HCT116 (cell line): ENCODE data around the gene LPO. TPM values are rescaled to one million over a fixed set of nuclear protein-coding genes. Genes with fewer than 3 reads are reported as not detected.

ENCODE experiments used
- ATAC-seq: fragments of 200-7000 bp; cut with Tn5 transposase; 2 replicates; pipeline ENCODE4 v1.9.1; 2020; ENCODE audit warnings: mild to moderate bottlenecking, moderate library complexity
- BruUV-seq: library from RNA; stranded (reverse); fragments of 400-500 nt; replicated peaks from 2 replicates; lab custom pipeline; 2021; lab: Mats Ljungman, UMichigan
- CTCF ChIA-PET: fragments of 300-600 bp; sonication (Branson Sonifier 250); formaldehyde crosslinking; loops from one replicate; lab custom pipeline; 2021; ENCODE audit warnings: antibody characterized with exemption; lab: Charles Lee
- POLR2A ChIA-PET: fragments of 300-600, 350-600 bp; sonication (Branson Sonifier 250); formaldehyde crosslinking; loops from one replicate; lab custom pipeline; 2021; ENCODE audit warnings: antibody characterized with exemption; lab: Charles Lee
- RAD21 ChIA-PET, 2 experiments: fragments of 300-600 bp; sonication (Branson Sonifier 250); formaldehyde crosslinking; loops; one replicate each; lab custom pipeline; 2023; ENCODE audit warnings: low total read pairs in 2 of 2; ENCODE audit not compliant: uncharacterized antibody in 2 of 2, unreplicated experiment in 2 of 2, low non-redundant PET in 1 of 2; lab: Charles Lee
- DNase-seq: peaks from one replicate; pipeline ENCODE4 v3.0.0-alpha.2; 2010; ENCODE audit warnings: low read depth, low spot score
- H2AFZ ChIP-seq: fragments of 200-600 bp; shearing (Covaris generic), sonication (generic); 2 replicates; pipeline ENCODE4 v1.6.1; 2017; ENCODE audit warnings: low read depth, mixed run types, mixed read lengths, antibody characterized with exemption, low read length; ENCODE audit not compliant: poor library complexity, severe bottlenecking
- H3K27ac ChIP-seq: 2 replicates; pipeline ENCODE4 v1.5.1; 2012; ENCODE audit warnings: low read depth, low read length
- H3K27me3 ChIP-seq: fragments of 200-600 bp; sonication (generic); 2 replicates; pipeline ENCODE4 v1.6.1; 2016; ENCODE audit warnings: mixed run types, low read length, mixed read lengths; ENCODE audit not compliant: insufficient read depth
- H3K36me3 ChIP-seq, 2 experiments: fragments of 200-500 bp in 1 of 2; fragments of 200-600 bp in 1 of 2; sonication (Bioruptor generic) in 1 of 2; sonication (generic) in 1 of 2; 2 replicates each; pipeline versions ENCODE4 v1.5.1 to v1.6.1; 2014 to 2016; ENCODE audit warnings: low read length in 2 of 2, inconsistent platforms in 1 of 2, mixed read lengths in 1 of 2, mixed run types in 1 of 2; ENCODE audit not compliant: insufficient read depth in 2 of 2, control insufficient read depth in 1 of 2
- H3K4me1 ChIP-seq, 2 experiments: fragments of 200-600 bp in 1 of 2; sonication (generic) in 1 of 2; 2 replicates each; pipeline versions ENCODE4 v1.5.1 to v1.6.1; 2012 to 2017; ENCODE audit warnings: low read length in 2 of 2, inconsistent platforms in 1 of 2, mild to moderate bottlenecking in 1 of 2, mixed read lengths in 1 of 2, mixed run types in 1 of 2, moderate library complexity in 1 of 2; ENCODE audit not compliant: insufficient read depth in 2 of 2, control insufficient read depth in 1 of 2
- H3K4me2 ChIP-seq: fragments of 200-600 bp; sonication (generic); 2 replicates; pipeline ENCODE4 v1.6.1; 2017; ENCODE audit warnings: mixed run types, low read length, mixed read lengths
- H3K4me3 ChIP-seq, 2 experiments: fragments of 200-600 bp in 1 of 2; sonication (generic) in 1 of 2; replicated peaks in 1 of 2; 2 replicates each; pipeline ENCODE4 v1.5.1; 2011 to 2016; ENCODE audit warnings: low read length in 2 of 2, control low read depth in 1 of 2, low read depth in 1 of 2, mild to moderate bottlenecking in 1 of 2, mixed read lengths in 1 of 2, mixed run types in 1 of 2
- H3K79me2 ChIP-seq: fragments of 200-600 bp; sonication (generic); 2 replicates; pipeline ENCODE4 v1.6.1; 2017; ENCODE audit warnings: mild to moderate bottlenecking, mixed run types, low read length, moderate library complexity, mixed read lengths; ENCODE audit not compliant: insufficient read depth
- H3K9ac ChIP-seq: fragments of 200-600 bp; sonication (generic); 2 replicates; pipeline ENCODE4 v1.6.1; 2016; ENCODE audit warnings: low read length, mixed read lengths
- H3K9me2 ChIP-seq: fragments of 200-600 bp; sonication (generic), shearing (Covaris generic); 2 replicates; pipeline ENCODE4 v1.6.1; 2017; ENCODE audit warnings: mixed run types, mild to moderate bottlenecking, moderate library complexity; ENCODE audit not compliant: insufficient read depth
- H3K9me3 ChIP-seq, 2 experiments: fragments of 200-500 bp in 1 of 2; fragments of 200-600 bp in 1 of 2; sonication (Bioruptor generic) in 1 of 2; sonication (generic) in 1 of 2; 2 replicates each; pipeline ENCODE4 v1.6.1; 2014 to 2017; ENCODE audit warnings: low read length in 2 of 2, mixed read lengths in 2 of 2, inconsistent platforms in 1 of 2, low read depth in 1 of 2, mild to moderate bottlenecking in 1 of 2, mixed run types in 1 of 2, moderate library complexity in 1 of 2; ENCODE audit not compliant: control insufficient read depth in 1 of 2, insufficient read depth in 1 of 2
- H4K20me1 ChIP-seq: fragments of 200-600 bp; sonication (generic), shearing (Covaris generic); 2 replicates; pipeline ENCODE4 v1.6.1; 2017; ENCODE audit warnings: mixed run types, mild to moderate bottlenecking, moderate library complexity; ENCODE audit not compliant: insufficient read depth
- ELF1 ChIP-seq: IDR thresholded peaks from 2 replicates; pipeline ENCODE4 v1.6.1; 2012; ENCODE audit warnings: low read depth, borderline replicate concordance
- EZH2 ChIP-seq: fragments of 200-600 bp; sonication (generic); IDR thresholded peaks from 2 replicates; pipeline ENCODE4 v1.6.1; 2017; ENCODE audit warnings: antibody characterized with exemption, mixed run types
- MAX ChIP-seq: IDR thresholded peaks from 2 replicates; pipeline ENCODE4 v1.6.1; 2012
- SIN3A ChIP-seq: IDR thresholded peaks from 2 replicates; pipeline ENCODE4 v1.6.1; 2012; ENCODE audit warnings: low read depth
- SP1 ChIP-seq: IDR thresholded peaks from 2 replicates; pipeline ENCODE4 v1.6.1; 2012; ENCODE audit warnings: low read depth
- YY1 ChIP-seq: IDR thresholded peaks from 2 replicates; pipeline ENCODE4 v1.6.1; 2011; ENCODE audit warnings: low read length, low read depth, moderate library complexity, mild to moderate bottlenecking; ENCODE audit not compliant: insufficient replicate concordance; ENCODE audit errors: extremely low read depth
- ZFX ChIP-seq: fragments of 450-650 bp; IDR thresholded peaks from 2 replicates; pipeline ENCODE4 v1.6.1; 2017
- ZNF274 ChIP-seq: fragments of 200-500 bp; sonication (Bioruptor generic); IDR thresholded peaks from 2 replicates; pipeline ENCODE4 v1.6.1; 2014; ENCODE audit warnings: mild to moderate bottlenecking, low read depth, low read length, inconsistent platforms
- intact Hi-C: fragments of 100-400 bp; cut with micrococcal nuclease; formaldehyde crosslinking; loops from 2 replicates; pipeline ENCODE4 v1.10.0; 2022
- total RNA-seq: library from RNA; stranded (reverse); gene quantifications from one replicate; pipeline ENCODE4 v1.2.1, GENCODE V29; 2021; ENCODE audit not compliant: unreplicated experiment
- TF ChIP-seq, protein P1 (sequence below): IDR thresholded peaks from 2 replicates; pipeline ENCODE4 v1.6.1; 2012
- TF ChIP-seq, protein P2 (sequence below), 3 experiments: fragments of 200-600 bp in 1 of 3; sonication (generic) in 1 of 3; IDR thresholded peaks in 2 of 3; conservative IDR thresholded peaks in 1 of 3; 2 replicates each; pipeline ENCODE4 v1.5.1; 2012 to 2017; ENCODE audit warnings: low read depth in 2 of 3, low read length in 2 of 3, antibody characterized with exemption in 1 of 3, borderline replicate concordance in 1 of 3, control low read depth in 1 of 3, mild to moderate bottlenecking in 1 of 3, mixed read lengths in 1 of 3, mixed run types in 1 of 3, moderate library complexity in 1 of 3; ENCODE audit not compliant: insufficient read depth in 1 of 3

LPO gene
- total RNA-seq, 1 experiment from 2014 or later = not detected

DNA sequence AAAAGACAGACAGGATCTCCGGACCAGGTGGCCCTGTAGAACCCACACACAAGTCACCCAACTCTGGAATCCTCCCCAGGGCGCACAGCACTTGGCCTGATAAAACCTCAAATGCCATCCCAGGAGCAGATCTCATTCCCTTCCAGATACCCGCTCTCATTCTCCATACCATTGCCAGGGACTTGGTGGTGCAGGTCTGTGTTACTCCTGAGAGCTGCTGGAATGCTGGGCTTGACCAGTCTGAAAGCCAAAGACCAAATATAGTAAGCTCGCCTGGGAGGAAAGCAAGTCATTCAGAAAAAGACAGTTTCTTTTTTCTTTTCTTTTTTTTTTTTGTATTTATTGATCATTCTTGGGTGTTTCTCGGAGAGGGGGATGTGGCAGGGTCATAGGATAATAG lies 30.0 kb upstream of the LPO start:
- Histone ChIP-seq H2AFZ (no peak overlapping the region), H3K9me3 (no peaks in the 10 kb centered on the region), H4K20me1 (no peaks in the 10 kb centered on the region), H3K36me3 (peaks cover 5 to 21% of the 10 kb centered on the region in 2 experiments; a peak in 3 of 4 replicates), H3K27me3 (no peaks in the 10 kb centered on the region), H3K4me3 (no peak overlapping the region), H3K9me2 (no peaks in the 10 kb centered on the region), H3K4me2 (no peak overlapping the region), H3K27ac (no peak overlapping the region), H3K9ac (no peak overlapping the region), H3K79me2 (no peaks in the 10 kb centered on the region), H3K4me1 (no peaks in the 10 kb centered on the region)
- RAD21 ChIA-PET = no interaction called here
- DNase-seq (no peak), ATAC-seq (no peak)
- intact Hi-C loops = no loop called here
- BruUV-seq = no TSS peak
- POLR2A ChIA-PET = no interaction called here
- TF ChIP-seq YY1 (no peak), SP1 (no peak), ZNF274 (no peak), ELF1 (no peak), EZH2 (no peak), SIN3A (no peak), ZFX (no peak), MAX (no peak)
- TF ChIP-seq, protein P1, sequence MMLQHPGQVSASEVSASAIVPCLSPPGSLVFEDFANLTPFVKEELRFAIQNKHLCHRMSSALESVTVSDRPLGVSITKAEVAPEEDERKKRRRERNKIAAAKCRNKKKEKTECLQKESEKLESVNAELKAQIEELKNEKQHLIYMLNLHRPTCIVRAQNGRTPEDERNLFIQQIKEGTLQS = no peak
- CTCF ChIA-PET = no interaction called here

DNA sequence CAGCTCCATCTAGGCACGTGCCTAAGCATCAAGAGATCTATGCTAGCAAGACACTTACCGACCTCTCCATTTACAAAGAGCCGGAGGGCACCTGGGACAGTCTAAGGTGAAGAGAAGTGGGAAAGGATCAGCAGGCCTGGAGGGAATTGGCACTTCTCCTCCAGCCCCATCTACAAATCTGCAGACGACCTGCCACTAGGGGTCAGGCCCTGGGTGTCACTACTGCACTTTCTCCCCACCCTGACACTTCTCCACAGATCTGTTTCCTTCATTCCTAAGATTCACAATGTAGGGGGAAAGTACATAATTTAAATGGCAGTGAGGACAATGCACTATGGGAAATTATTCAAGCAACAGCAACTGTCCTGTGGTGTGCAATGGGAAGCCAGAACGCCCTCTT lies 27.5 kb upstream of the LPO start:
- H3K9ac ChIP-seq = no peak overlapping the region
- no TSS peak for BruUV-seq
- CTCF ChIA-PET = interaction anchor here (1.9 kb wide), 1 partner anchor 10 kb away, joined by 13 read pairs; no protein-coding TSS in a partner anchor
- no peak overlapping the region for H2AFZ ChIP-seq
- H3K9me3 ChIP-seq = no peaks in the 10 kb centered on the region
- POLR2A ChIA-PET = no interaction called here
- H3K36me3 ChIP-seq = peaks cover 5 to 21% of the 10 kb centered on the region in 2 experiments; a peak in 3 of 4 replicates
- H3K27me3 ChIP-seq = no peaks in the 10 kb centered on the region
- intact Hi-C loops = no loop called here
- peak; percentile 57; the same call in 1 of the 2 replicates for ATAC-seq
- no peak overlapping the region for H3K4me3 ChIP-seq
- H3K79me2 ChIP-seq = no peaks in the 10 kb centered on the region
- RAD21 ChIA-PET = no interaction called here
- no peak overlapping the region for H3K27ac ChIP-seq
- H3K9me2 ChIP-seq = no peaks in the 10 kb centered on the region
- H3K4me1 ChIP-seq = no peaks in the 10 kb centered on the region
- TF ChIP-seq, protein P2, sequence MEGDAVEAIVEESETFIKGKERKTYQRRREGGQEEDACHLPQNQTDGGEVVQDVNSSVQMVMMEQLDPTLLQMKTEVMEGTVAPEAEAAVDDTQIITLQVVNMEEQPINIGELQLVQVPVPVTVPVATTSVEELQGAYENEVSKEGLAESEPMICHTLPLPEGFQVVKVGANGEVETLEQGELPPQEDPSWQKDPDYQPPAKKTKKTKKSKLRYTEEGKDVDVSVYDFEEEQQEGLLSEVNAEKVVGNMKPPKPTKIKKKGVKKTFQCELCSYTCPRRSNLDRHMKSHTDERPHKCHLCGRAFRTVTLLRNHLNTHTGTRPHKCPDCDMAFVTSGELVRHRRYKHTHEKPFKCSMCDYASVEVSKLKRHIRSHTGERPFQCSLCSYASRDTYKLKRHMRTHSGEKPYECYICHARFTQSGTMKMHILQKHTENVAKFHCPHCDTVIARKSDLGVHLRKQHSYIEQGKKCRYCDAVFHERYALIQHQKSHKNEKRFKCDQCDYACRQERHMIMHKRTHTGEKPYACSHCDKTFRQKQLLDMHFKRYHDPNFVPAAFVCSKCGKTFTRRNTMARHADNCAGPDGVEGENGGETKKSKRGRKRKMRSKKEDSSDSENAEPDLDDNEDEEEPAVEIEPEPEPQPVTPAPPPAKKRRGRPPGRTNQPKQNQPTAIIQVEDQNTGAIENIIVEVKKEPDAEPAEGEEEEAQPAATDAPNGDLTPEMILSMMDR (IDR thresholded peaks at IDR 0.05 in 2 of 3, conservative IDR thresholded peaks at IDR 0.05 in 1 of 3; ENCODE audit: borderline replicate concordance in 1 of 3, insufficient read depth in 1 of 3, low read depth in 2 of 3, low read length in 2 of 3) = peak in 2 of 3 experiments; percentile 47 to 49; a peak in 4 of 6 replicates
- TF ChIP-seq, protein P1 = no peak
- no peak for DNase-seq
- no peak overlapping the region for H3K4me2 ChIP-seq
- no peaks in the 10 kb centered on the region for H4K20me1 ChIP-seq
